HepG2 (cell line): ENCODE data around the gene VWA3A. TPM values are rescaled to one million over a fixed set of nuclear protein-coding genes. Genes with fewer than 3 reads are reported as not detected.

Experiments
- ATAC-seq: fragments of 200-7000 bp; cut with Tn5 transposase; 3 replicates; pipeline ENCODE4 v1.9.1; 2020; ENCODE audit warnings: mild to moderate bottlenecking, moderate library complexity
- BruUV-seq: library from RNA; stranded (reverse); fragments of 400-500 nt; replicated peaks from 2 replicates; lab custom pipeline; 2021; lab: Mats Ljungman, UMichigan
- CTCF ChIA-PET: fragments of 300-600 bp; formaldehyde crosslinking; extraction: SDS; loops from one replicate; lab custom pipeline; 2021; ENCODE audit warnings: low total read pairs, inconsistent platforms, low intra/inter-chr PET ratio; lab: Yijun Ruan, JAX
- POLR2A ChIA-PET: fragments of 350-600 bp; sonication (Branson Sonifier 250); formaldehyde crosslinking; loops from one replicate; lab custom pipeline; 2020; ENCODE audit warnings: antibody characterized with exemption, inconsistent platforms; lab: Yijun Ruan, JAX
- DNase-seq: peaks from one replicate; pipeline ENCODE4 v3.0.0-alpha.2; 2015; ENCODE audit warnings: low spot score
- FAIRE-seq: peaks from 3 replicates; lab custom pipeline; 2011; peaks lifted over from hg19 to GRCh38; lab: Jason Lieb, UNC
- H2AFZ ChIP-seq: one replicate; pipeline ENCODE4 v1.6.1; 2011; ENCODE audit warnings: low read length, inconsistent platforms
- H3K27ac ChIP-seq: fragments of 300-600 bp; 3 replicates; pipeline ENCODE4 v1.8.0; 2011; ENCODE audit warnings: mixed run types, mild to moderate bottlenecking, mixed read lengths, low read length, inconsistent platforms; ENCODE audit not compliant: insufficient read depth; ENCODE audit errors: extremely low read length
- H3K27me3 ChIP-seq, 2 experiments: fragments of 200-600 bp in 1 of 2; 2 replicates in 1 of 2; 3 replicates in 1 of 2; pipeline versions ENCODE4 v1.6.0 to v1.8.0; 2011; ENCODE audit warnings: low read length in 2 of 2, mild to moderate bottlenecking in 2 of 2, moderate library complexity in 2 of 2, inconsistent platforms in 1 of 2; ENCODE audit not compliant: insufficient read depth in 2 of 2, control insufficient read depth in 1 of 2
- H3K36me3 ChIP-seq, 2 experiments: fragments of 200-600 bp in 1 of 2; replicated peaks in 1 of 2; 2 replicates in 1 of 2; 3 replicates in 1 of 2; pipeline versions ENCODE4 v1.5.1 to v1.8.0; 2011; ENCODE audit warnings: low read length in 2 of 2, inconsistent platforms in 1 of 2; ENCODE audit not compliant: insufficient read depth in 2 of 2, control insufficient read depth in 1 of 2
- H3K4me1 ChIP-seq: 2 replicates; pipeline ENCODE4 v1.5.1; 2012; ENCODE audit warnings: low read length, inconsistent platforms; ENCODE audit not compliant: insufficient read depth
- H3K4me2 ChIP-seq: 2 replicates; pipeline ENCODE4 v1.6.0; 2011; ENCODE audit warnings: low read depth, low read length, inconsistent platforms
- H3K4me3 ChIP-seq, 3 experiments: fragments of 200-600 bp in 1 of 3; sonication (generic), shearing (Covaris generic) in 1 of 3; replicated peaks in 1 of 3; 2 replicates each; pipeline ENCODE4 v1.5.1; 2011 to 2016; ENCODE audit warnings: low read length in 3 of 3, inconsistent platforms in 2 of 3, low read depth in 2 of 3, mild to moderate bottlenecking in 2 of 3, control low read depth in 1 of 3, mixed read lengths in 1 of 3; ENCODE audit not compliant: insufficient read depth in 1 of 3
- H3K79me2 ChIP-seq: one replicate; pipeline ENCODE4 v1.6.1; 2011; ENCODE audit warnings: low read length, inconsistent platforms; ENCODE audit not compliant: insufficient read depth
- H3K9ac ChIP-seq: 2 replicates; pipeline ENCODE4 v1.6.0; 2011; ENCODE audit warnings: mild to moderate bottlenecking, low read depth, low read length, inconsistent platforms; ENCODE audit not compliant: insufficient read depth
- H3K9me3 ChIP-seq: 2 replicates; pipeline ENCODE4 v1.5.1; 2012; ENCODE audit warnings: mild to moderate bottlenecking, low read length
- H4K20me1 ChIP-seq: 2 replicates; pipeline ENCODE4 v1.6.0; 2011; ENCODE audit warnings: inconsistent platforms, mild to moderate bottlenecking, low read length, moderate library complexity; ENCODE audit not compliant: insufficient read depth
- BORCS8-MEF2B ChIP-seq: sonication (generic); formaldehyde crosslinking; IDR thresholded peaks from 2 replicates; pipeline ENCODE4 v1.8.0; 2022; ENCODE audit warnings: mild to moderate bottlenecking, missing genetic modification reagents
- FOXJ3 ChIP-seq: sonication (generic); formaldehyde crosslinking; IDR thresholded peaks from 2 replicates; pipeline ENCODE4 v1.4.0; 2020; ENCODE audit warnings: missing genetic modification reagents, mild to moderate bottlenecking, borderline replicate concordance
- HIC2 ChIP-seq: sonication (generic); formaldehyde crosslinking; IDR thresholded peaks from 2 replicates; pipeline ENCODE4 v1.9.0; 2022; ENCODE audit warnings: low read depth, missing genetic modification reagents
- SIN3B ChIP-seq: fragments of 150-350 bp; IDR thresholded peaks from 2 replicates; pipeline ENCODE4 v1.6.1; 2014; ENCODE audit warnings: low read length
- SRSF9 ChIP-seq: fragments of 200-400 bp; formaldehyde crosslinking; IDR thresholded peaks from 2 replicates; pipeline ENCODE4 v1.6.1; 2018; ENCODE audit warnings: borderline replicate concordance, mild to moderate bottlenecking, low read depth, low read length; ENCODE audit not compliant: insufficient read depth, poor library complexity, severe bottlenecking
- THRA ChIP-seq: sonication (generic); formaldehyde crosslinking; IDR thresholded peaks from 2 replicates; pipeline ENCODE4 v1.4.0; 2020; ENCODE audit warnings: missing genetic modification reagents, borderline replicate concordance
- ZBTB1 ChIP-seq: sonication (generic); formaldehyde crosslinking; IDR thresholded peaks from 2 replicates; pipeline ENCODE4 v1.4.0; 2020; ENCODE audit warnings: missing genetic modification reagents, borderline replicate concordance
- ZFP36 ChIP-seq: fragments of 150-350 bp; IDR thresholded peaks from 2 replicates; pipeline ENCODE4 v1.6.1; 2018; ENCODE audit warnings: borderline replicate concordance, low read length, low read depth; ENCODE audit not compliant: partially characterized antibody
- ZMYM4 ChIP-seq: sonication (generic); formaldehyde crosslinking; IDR thresholded peaks from 2 replicates; pipeline ENCODE4 v1.8.1; 2023; ENCODE audit warnings: mild to moderate bottlenecking, missing genetic modification reagents
- ZNF292 ChIP-seq: sonication (generic); formaldehyde crosslinking; IDR thresholded peaks from 2 replicates; pipeline ENCODE4 v1.8.1; 2022; ENCODE audit warnings: mild to moderate bottlenecking, low read depth, missing genetic modification reagents, borderline replicate concordance
- ZNF30 ChIP-seq: sonication (generic); formaldehyde crosslinking; IDR thresholded peaks from 2 replicates; pipeline ENCODE4 v1.5.0; 2020; ENCODE audit warnings: mild to moderate bottlenecking, missing genetic modification reagents
- ZNF549 ChIP-seq: sonication (generic); formaldehyde crosslinking; IDR thresholded peaks from 2 replicates; pipeline ENCODE4 v1.5.0; 2020; ENCODE audit warnings: missing genetic modification reagents
- ZNF569 ChIP-seq: sonication (generic); formaldehyde crosslinking; IDR thresholded peaks from 2 replicates; pipeline ENCODE4 v1.5.0; 2020; ENCODE audit warnings: mild to moderate bottlenecking, missing genetic modification reagents, moderate library complexity, borderline replicate concordance
- ZNF598 ChIP-seq: sonication (generic); formaldehyde crosslinking; IDR thresholded peaks from 2 replicates; pipeline ENCODE4 v1.5.1; 2020; ENCODE audit warnings: mild to moderate bottlenecking, missing genetic modification reagents, borderline replicate concordance
- ZNF644 ChIP-seq: IDR thresholded peaks from 2 replicates; pipeline ENCODE4 v1.6.1; 2016; ENCODE audit warnings: low read depth
- ZNF674 ChIP-seq: sonication (generic); formaldehyde crosslinking; IDR thresholded peaks from 2 replicates; pipeline ENCODE4 v1.5.0; 2020; ENCODE audit warnings: low read depth, mild to moderate bottlenecking, missing genetic modification reagents
- ZNF7 ChIP-seq: IDR thresholded peaks from 2 replicates; pipeline ENCODE4 v1.6.1; 2016; ENCODE audit warnings: missing biosample characterization, missing genetic modification reagents
- ZNF816 ChIP-seq: sonication (generic); formaldehyde crosslinking; IDR thresholded peaks from 2 replicates; pipeline ENCODE4 v1.8.0; 2022; ENCODE audit warnings: missing genetic modification reagents, mild to moderate bottlenecking, borderline replicate concordance
- WGBS: methylation state at CpG from one replicate; pipeline ENCODE4 v1.1.6; 2017; ENCODE audit warnings: low lambda C conversion rate; 5-methylcytosine and 5-hydroxymethylcytosine counted together
- in situ Hi-C: cut with HindIII; loops from 2 replicates; pipeline ENCODE4 v1.10.0; 2017; ENCODE audit warnings: low pct_unique_long_range_greater_than_20kb; ENCODE audit not compliant: extremely low pct_ligation_motif_present
- intact Hi-C: fragments of 100-400 bp; cut with micrococcal nuclease; formaldehyde crosslinking; loops from one replicate; pipeline ENCODE4 v1.10.0; 2022; ENCODE audit not compliant: unreplicated experiment
- polyA plus RNA-seq, 8 experiments: library from polyadenylated mRNA; depleted of rRNA in 3 of 8; stranded (reverse) in 7 of 8; unstranded in 1 of 8; fragments of >200 nt; fragmentation: Illumina TruSeq in 4 of 8; extraction: Trizol in 4 of 8; gene quantifications; 2 replicates each; pipeline versions ENCODE4 v1.2.1 to v1.2.3, GENCODE V29; 2011 to 2016; ENCODE audit warnings: low read depth in 4 of 8, missing spikeins in 1 of 8, mixed read lengths in 1 of 8; ENCODE audit not compliant: insufficient read depth in 1 of 8
- total RNA-seq, 5 experiments: library from RNA; depleted of rRNA; stranded (reverse); fragments of >200 nt; fragmentation: Illumina TruSeq; extraction: Trizol; gene quantifications; 2 replicates each; pipeline ENCODE4 v1.2.3, GENCODE V29; 2016; ENCODE audit warnings: low read depth in 1 of 5
- TF ChIP-seq, protein P1 (sequence below): sonication (generic); formaldehyde crosslinking; IDR thresholded peaks from 2 replicates; pipeline ENCODE4 v1.5.0; 2020; ENCODE audit warnings: missing genetic modification reagents, mild to moderate bottlenecking, borderline replicate concordance

Gene VWA3A
- total and polyA plus RNA-seq, 2 of the 13 experiments (the other 11 are each of a cell fraction or from before 2014, with no cell fraction given): 0.03 to 0.07 TPM

- TF ChIP-seq ZFP36: peak; percentile 96
- peak; percentile 51; the same call in 1 of the 2 replicates for TF ChIP-seq ZNF598 (CRISPR knock-in tag)
Observed at GRCh38 chr16:22177968-22178930, 85.9 kb downstream of the VWA3A start (continued).

DNA sequence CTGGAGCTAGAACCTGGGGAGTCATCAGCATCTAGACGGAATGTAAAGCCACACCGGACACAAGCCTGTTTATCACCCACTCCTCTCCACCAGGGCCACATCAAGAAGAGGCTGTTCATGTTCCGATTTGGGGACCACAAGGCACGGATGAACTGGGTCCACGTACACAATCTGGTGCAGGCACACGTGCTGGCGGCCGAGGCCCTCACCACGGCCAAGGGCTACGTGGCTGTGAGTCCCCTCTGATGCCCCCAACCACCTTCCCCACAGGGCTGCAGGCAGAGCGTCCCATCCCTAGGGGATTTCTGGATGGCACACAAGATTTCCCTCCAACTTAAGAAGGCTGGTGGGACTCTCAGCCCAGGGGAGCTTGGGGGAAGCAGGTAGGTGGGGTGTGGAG is 89.1 kb downstream of the VWA3A start:
- Histone ChIP-seq H3K9ac (no peak overlapping the region), H3K4me1 (peaks cover 7% of the 10 kb centered on the region; the same call in 1 of the 2 replicates), H3K4me2 (no peak overlapping the region), H3K79me2 (no peaks in the 10 kb centered on the region), H3K27ac (no peak overlapping the region), H3K27me3 (peaks cover 2 to 13% of the 10 kb centered on the region in 2 experiments; a peak in 3 of 5 replicates), H3K4me3 (no peak overlapping the region), H2AFZ (no peak overlapping the region), H3K9me3 (no peaks in the 10 kb centered on the region), H3K36me3 (no peaks in the 10 kb centered on the region), H4K20me1 (no peaks in the 10 kb centered on the region)
- ChIA-PET POLR2A (no interaction called here), CTCF (no interaction called here)
- ATAC-seq (no peak), DNase-seq (no peak), FAIRE-seq (no peak)
- in situ Hi-C loops: no loop called here
- no TSS peak for BruUV-seq
- TF ChIP-seq ZNF292 (no peak), FOXJ3 (CRISPR knock-in tag) (no peak), ZNF30 (CRISPR knock-in tag) (no peak), ZNF674 (CRISPR knock-in tag) (no peak), ZNF816 (CRISPR knock-in tag) (no peak), SRSF9 (no peak), SIN3B (no peak), BORCS8-MEF2B (CRISPR knock-in tag) (no peak), ZBTB1 (CRISPR knock-in tag) (no peak), ZNF644 (CRISPR knock-in tag) (no peak), ZNF549 (CRISPR knock-in tag) (no peak), ZMYM4 (CRISPR knock-in tag) (no peak), ZNF7 (no peak), HIC2 (CRISPR knock-in tag) (no peak), THRA (CRISPR knock-in tag) (no peak), ZNF569 (CRISPR knock-in tag) (no peak)
- TF ChIP-seq, protein P1, sequence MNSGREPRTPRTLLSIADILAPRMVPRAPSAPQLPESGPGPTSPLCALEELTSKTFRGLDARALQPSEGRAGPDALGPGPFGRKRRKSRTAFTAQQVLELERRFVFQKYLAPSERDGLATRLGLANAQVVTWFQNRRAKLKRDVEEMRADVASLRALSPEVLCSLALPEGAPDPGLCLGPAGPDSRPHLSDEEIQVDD (CRISPR knock-in tag): no peak
- intact Hi-C loops: no loop called here
- 80% methylated on average over 4 of the region's 11 CpGs for WGBS
